K562 (cell line): Measurements from ENCODE around the gene MED22. TPM values are rescaled to one million over a fixed set of nuclear protein-coding genes. Genes with fewer than 3 reads are reported as not detected.
A peak's percentile ranks its signal among the peaks of the same experiment; 100 is the strongest.

Source experiments
- CC2D1A ChIP-seq: fragments of 450-650 bp; IDR thresholded peaks from 2 replicates; pipeline ENCODE4 v1.6.1; 2017; ENCODE audit warnings: mild to moderate bottlenecking
- E2F5 ChIP-seq: sonication (generic); formaldehyde crosslinking; IDR thresholded peaks from 2 replicates; pipeline ENCODE4 v1.8.0; 2022; ENCODE audit warnings: mild to moderate bottlenecking, missing genetic modification reagents
- ESRRB ChIP-seq: fragments of 250-450 bp; sonication (Bioruptor Pico); IDR thresholded peaks from 2 replicates; pipeline ENCODE4 v1.5.0; 2020; ENCODE audit warnings: mild to moderate bottlenecking, moderate library complexity, borderline replicate concordance
- FOS ChIP-seq: IDR thresholded peaks from 3 replicates; pipeline ENCODE4 v1.6.1; 2011; ENCODE audit not compliant: insufficient read length; ENCODE audit errors: extremely low read depth
- GTF2B ChIP-seq: IDR thresholded peaks from 2 replicates; pipeline ENCODE4 v1.6.1; 2011; ENCODE audit not compliant: insufficient read length; ENCODE audit errors: extremely low read depth
- KAT8 ChIP-seq: fragments of 450-650 bp; IDR thresholded peaks from 2 replicates; pipeline ENCODE4 v1.6.1; 2016; ENCODE audit warnings: low read depth, mild to moderate bottlenecking
- MYNN ChIP-seq, 2 experiments: sonication (generic); formaldehyde crosslinking in 1 of 2; IDR thresholded peaks; 2 replicates each; pipeline versions ENCODE4 v1.5.0 to v1.6.1; 2016 to 2020; ENCODE audit warnings: antibody characterized with exemption in 1 of 2, missing genetic modification reagents in 1 of 2
- SMAD1 ChIP-seq: fragments of 150-350 bp; IDR thresholded peaks from 2 replicates; pipeline ENCODE4 v1.6.1; 2014; ENCODE audit warnings: low read length, low read depth; ENCODE audit not compliant: partially characterized antibody
- SMC3 ChIP-seq: conservative IDR thresholded peaks from 2 replicates; pipeline ENCODE4 v1.6.1; 2011; ENCODE audit warnings: low read depth, low read length, improper control_type of control experiment; ENCODE audit not compliant: insufficient read depth
- SNRNP70 ChIP-seq: fragments of 200-400 bp; formaldehyde crosslinking; optimal IDR thresholded peaks from 2 replicates; pipeline ENCODE3; 2017; ENCODE audit warnings: low read depth, low read length
- STAT5B ChIP-seq: fragments of 250-450 bp; sonication (Bioruptor Pico); IDR thresholded peaks from 2 replicates; pipeline ENCODE4 v1.8.0; 2021; ENCODE audit warnings: mild to moderate bottlenecking, inconsistent platforms
- THRAP3 ChIP-seq: fragments of 450-650 bp; IDR thresholded peaks from 2 replicates; pipeline ENCODE4 v1.6.1; 2016; ENCODE audit warnings: mild to moderate bottlenecking, inconsistent platforms, borderline replicate concordance
- XRCC4 ChIP-seq: IDR thresholded peaks from one replicate; pipeline ENCODE4 v1.6.1; 2011; ENCODE audit not compliant: insufficient read depth, insufficient read length; ENCODE audit errors: extremely low read depth
- ZNF146 ChIP-seq: IDR thresholded peaks from one replicate; pipeline ENCODE4 v1.6.1; 2018; ENCODE audit warnings: missing compliant biosample characterization; ENCODE audit not compliant: unreplicated experiment
- ZNF717 ChIP-seq: fragments of 250-450 bp; sonication (Bioruptor Pico); IDR thresholded peaks from 2 replicates; pipeline ENCODE4 v1.5.0; 2021
- ZSCAN32 ChIP-seq: fragments of 450-650 bp; formaldehyde crosslinking; IDR thresholded peaks from 2 replicates; pipeline ENCODE4 v1.4.0; 2020; ENCODE audit warnings: mild to moderate bottlenecking, moderate library complexity
- polyA plus RNA-seq, 8 experiments: library from polyadenylated mRNA; depleted of rRNA in 4 of 8; stranded (reverse) in 5 of 8; unstranded in 3 of 8; fragments of >200 nt; fragmentation: Nextera tagmentation in 2 of 8; fragmentation: Illumina TruSeq in 1 of 8; extraction: Ambion mirVana in 2 of 8; extraction: Trizol in 1 of 8; gene quantifications; 2 replicates each; pipeline versions ENCODE4 v1.2.1 to v1.2.3, GENCODE V29; 2011 to 2014; ENCODE audit warnings: inconsistent platforms in 1 of 8, missing spikeins in 1 of 8
- total RNA-seq, 7 experiments: library from RNA; depleted of rRNA in 6 of 7; stranded (reverse); fragments of >200 nt in 6 of 7; fragmentation: Illumina TruSeq in 2 of 7; extraction: Trizol in 2 of 7; gene quantifications; 2 replicates each; pipeline versions ENCODE4 v1.2.1 to v1.2.3, GENCODE V29; 2011 to 2021; ENCODE audit warnings: low replicate concordance in 1 of 7
- TF ChIP-seq, protein P1 (sequence below): sonication (generic); formaldehyde crosslinking; IDR thresholded peaks from 2 replicates; pipeline ENCODE4 v1.8.0; 2022; ENCODE audit warnings: mild to moderate bottlenecking, missing genetic modification reagents, borderline replicate concordance
- TF ChIP-seq, protein P2 (sequence below): sonication (generic); formaldehyde crosslinking; IDR thresholded peaks from 2 replicates; pipeline ENCODE4 v1.9.0; 2022; ENCODE audit warnings: mild to moderate bottlenecking, missing genetic modification reagents
- TF ChIP-seq, protein P3 (sequence below), 2 experiments: fragments of 450-650 bp in 1 of 2; IDR thresholded peaks; 2 replicates each; pipeline ENCODE4 v1.6.1; 2011 to 2017; ENCODE audit warnings: low read depth in 2 of 2, antibody characterized with exemption in 1 of 2, borderline replicate concordance in 1 of 2, low read length in 1 of 2, mild to moderate bottlenecking in 1 of 2, mixed read lengths in 1 of 2; ENCODE audit not compliant: control insufficient read depth in 1 of 2

Gene MED22
- total and polyA plus RNA-seq, 9 of the 15 experiments (the other 6 are each of a cell fraction or from before 2014, with no cell fraction given), result 0.73 to 35.6 (median 22.3) TPM

GRCh38 chr9:133375724-133376654, 28.1 kb upstream of the MED22 start, which contains the start of the genes STKLD1 and SURF4 (continued):
- TF ChIP-seq GTF2B (no peak), SNRNP70 (no peak), ESRRB (CRISPR knock-in tag) (no peak), THRAP3 (no peak), STAT5B (CRISPR knock-in tag) (no peak), XRCC4 (no peak), SMC3 (no peak), ZNF146 (CRISPR knock-in tag) (no peak), CC2D1A (no peak), KAT8 (no peak), ZSCAN32 (CRISPR knock-in tag) (no peak), FOS (no peak), MYNN (IDR thresholded peaks at IDR 0.05) (no peak), MYNN (CRISPR knock-in tag; IDR thresholded peaks at IDR 0.05) (no peak), SMAD1 (no peak), ZNF717 (no peak), E2F5 (CRISPR knock-in tag) (peak; percentile 73; the same call in 1 of the 2 replicates)
- TF ChIP-seq, protein P1, sequence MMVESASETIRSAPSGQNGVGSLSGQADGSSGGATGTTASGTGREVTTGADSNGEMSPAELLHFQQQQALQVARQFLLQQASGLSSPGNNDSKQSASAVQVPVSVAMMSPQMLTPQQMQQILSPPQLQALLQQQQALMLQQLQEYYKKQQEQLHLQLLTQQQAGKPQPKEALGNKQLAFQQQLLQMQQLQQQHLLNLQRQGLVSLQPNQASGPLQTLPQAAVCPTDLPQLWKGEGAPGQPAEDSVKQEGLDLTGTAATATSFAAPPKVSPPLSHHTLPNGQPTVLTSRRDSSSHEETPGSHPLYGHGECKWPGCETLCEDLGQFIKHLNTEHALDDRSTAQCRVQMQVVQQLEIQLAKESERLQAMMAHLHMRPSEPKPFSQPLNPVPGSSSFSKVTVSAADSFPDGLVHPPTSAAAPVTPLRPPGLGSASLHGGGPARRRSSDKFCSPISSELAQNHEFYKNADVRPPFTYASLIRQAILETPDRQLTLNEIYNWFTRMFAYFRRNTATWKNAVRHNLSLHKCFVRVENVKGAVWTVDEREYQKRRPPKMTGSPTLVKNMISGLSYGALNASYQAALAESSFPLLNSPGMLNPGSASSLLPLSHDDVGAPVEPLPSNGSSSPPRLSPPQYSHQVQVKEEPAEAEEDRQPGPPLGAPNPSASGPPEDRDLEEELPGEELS (CRISPR knock-in tag), result 0 out of 2 replicates have a peak, but pooled peaks have one; percentile 88
- TF ChIP-seq, protein P2, sequence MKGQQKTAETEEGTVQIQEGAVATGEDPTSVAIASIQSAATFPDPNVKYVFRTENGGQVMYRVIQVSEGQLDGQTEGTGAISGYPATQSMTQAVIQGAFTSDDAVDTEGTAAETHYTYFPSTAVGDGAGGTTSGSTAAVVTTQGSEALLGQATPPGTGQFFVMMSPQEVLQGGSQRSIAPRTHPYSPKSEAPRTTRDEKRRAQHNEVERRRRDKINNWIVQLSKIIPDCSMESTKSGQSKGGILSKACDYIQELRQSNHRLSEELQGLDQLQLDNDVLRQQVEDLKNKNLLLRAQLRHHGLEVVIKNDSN, result no peak; the same call in 1 of the 2 replicates
- TF ChIP-seq, protein P3, sequence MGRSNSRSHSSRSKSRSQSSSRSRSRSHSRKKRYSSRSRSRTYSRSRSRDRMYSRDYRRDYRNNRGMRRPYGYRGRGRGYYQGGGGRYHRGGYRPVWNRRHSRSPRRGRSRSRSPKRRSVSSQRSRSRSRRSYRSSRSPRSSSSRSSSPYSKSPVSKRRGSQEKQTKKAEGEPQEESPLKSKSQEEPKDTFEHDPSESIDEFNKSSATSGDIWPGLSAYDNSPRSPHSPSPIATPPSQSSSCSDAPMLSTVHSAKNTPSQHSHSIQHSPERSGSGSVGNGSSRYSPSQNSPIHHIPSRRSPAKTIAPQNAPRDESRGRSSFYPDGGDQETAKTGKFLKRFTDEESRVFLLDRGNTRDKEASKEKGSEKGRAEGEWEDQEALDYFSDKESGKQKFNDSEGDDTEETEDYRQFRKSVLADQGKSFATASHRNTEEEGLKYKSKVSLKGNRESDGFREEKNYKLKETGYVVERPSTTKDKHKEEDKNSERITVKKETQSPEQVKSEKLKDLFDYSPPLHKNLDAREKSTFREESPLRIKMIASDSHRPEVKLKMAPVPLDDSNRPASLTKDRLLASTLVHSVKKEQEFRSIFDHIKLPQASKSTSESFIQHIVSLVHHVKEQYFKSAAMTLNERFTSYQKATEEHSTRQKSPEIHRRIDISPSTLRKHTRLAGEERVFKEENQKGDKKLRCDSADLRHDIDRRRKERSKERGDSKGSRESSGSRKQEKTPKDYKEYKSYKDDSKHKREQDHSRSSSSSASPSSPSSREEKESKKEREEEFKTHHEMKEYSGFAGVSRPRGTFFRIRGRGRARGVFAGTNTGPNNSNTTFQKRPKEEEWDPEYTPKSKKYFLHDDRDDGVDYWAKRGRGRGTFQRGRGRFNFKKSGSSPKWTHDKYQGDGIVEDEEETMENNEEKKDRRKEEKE (IDR thresholded peaks at IDR 0.05; ENCODE audit: borderline replicate concordance in 1 of 2, control insufficient read depth in 1 of 2, low read depth in 2 of 2, low read length in 1 of 2), result 0 out of 4 replicates have a peak, but pooled peaks of 1 of the 2 experiments have one; percentile 69
